Cardiac fibroblast (primary cell): ENCODE results near the gene ELFN2.

Source experiments
- DNase-seq, 2 donors: peaks; one replicate each; pipeline versions ENCODE4 v3.0.0 to v3.0.0-alpha.2; 2010; ENCODE audit warnings: low read depth in 2 of 2
- H3K4me3 ChIP-seq, 2 donors: replicated peaks in 1 of 2; 1 replicate in 1 of 2; 2 replicates in 1 of 2; pipeline ENCODE4 v1.5.1; 2011; ENCODE audit warnings: low read depth in 2 of 2, low read length in 2 of 2, mild to moderate bottlenecking in 2 of 2, moderate library complexity in 1 of 2
- TF ChIP-seq, protein P1 (sequence below): IDR thresholded peaks from one replicate; pipeline ENCODE4 v1.5.1; 2011; ENCODE audit warnings: low read depth, mild to moderate bottlenecking, low read length, inconsistent platforms

ELFN2 gene

GRCh38 chr22:37346505-37346895 lies 80.8 kb downstream of the ELFN2 start:
- DNase-seq, result no peak
- TF ChIP-seq, protein P1, sequence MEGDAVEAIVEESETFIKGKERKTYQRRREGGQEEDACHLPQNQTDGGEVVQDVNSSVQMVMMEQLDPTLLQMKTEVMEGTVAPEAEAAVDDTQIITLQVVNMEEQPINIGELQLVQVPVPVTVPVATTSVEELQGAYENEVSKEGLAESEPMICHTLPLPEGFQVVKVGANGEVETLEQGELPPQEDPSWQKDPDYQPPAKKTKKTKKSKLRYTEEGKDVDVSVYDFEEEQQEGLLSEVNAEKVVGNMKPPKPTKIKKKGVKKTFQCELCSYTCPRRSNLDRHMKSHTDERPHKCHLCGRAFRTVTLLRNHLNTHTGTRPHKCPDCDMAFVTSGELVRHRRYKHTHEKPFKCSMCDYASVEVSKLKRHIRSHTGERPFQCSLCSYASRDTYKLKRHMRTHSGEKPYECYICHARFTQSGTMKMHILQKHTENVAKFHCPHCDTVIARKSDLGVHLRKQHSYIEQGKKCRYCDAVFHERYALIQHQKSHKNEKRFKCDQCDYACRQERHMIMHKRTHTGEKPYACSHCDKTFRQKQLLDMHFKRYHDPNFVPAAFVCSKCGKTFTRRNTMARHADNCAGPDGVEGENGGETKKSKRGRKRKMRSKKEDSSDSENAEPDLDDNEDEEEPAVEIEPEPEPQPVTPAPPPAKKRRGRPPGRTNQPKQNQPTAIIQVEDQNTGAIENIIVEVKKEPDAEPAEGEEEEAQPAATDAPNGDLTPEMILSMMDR, result no peak
- H3K4me3 ChIP-seq, result no peak overlapping the region

GRCh38 chr22:37345863-37346504 lies 81.3 kb downstream of the ELFN2 start:
- DNase-seq, result peak; percentile 78 to 98
- TF ChIP-seq, protein P1, result no peak
- H3K4me3 ChIP-seq, result no peak overlapping the region

DNA sequence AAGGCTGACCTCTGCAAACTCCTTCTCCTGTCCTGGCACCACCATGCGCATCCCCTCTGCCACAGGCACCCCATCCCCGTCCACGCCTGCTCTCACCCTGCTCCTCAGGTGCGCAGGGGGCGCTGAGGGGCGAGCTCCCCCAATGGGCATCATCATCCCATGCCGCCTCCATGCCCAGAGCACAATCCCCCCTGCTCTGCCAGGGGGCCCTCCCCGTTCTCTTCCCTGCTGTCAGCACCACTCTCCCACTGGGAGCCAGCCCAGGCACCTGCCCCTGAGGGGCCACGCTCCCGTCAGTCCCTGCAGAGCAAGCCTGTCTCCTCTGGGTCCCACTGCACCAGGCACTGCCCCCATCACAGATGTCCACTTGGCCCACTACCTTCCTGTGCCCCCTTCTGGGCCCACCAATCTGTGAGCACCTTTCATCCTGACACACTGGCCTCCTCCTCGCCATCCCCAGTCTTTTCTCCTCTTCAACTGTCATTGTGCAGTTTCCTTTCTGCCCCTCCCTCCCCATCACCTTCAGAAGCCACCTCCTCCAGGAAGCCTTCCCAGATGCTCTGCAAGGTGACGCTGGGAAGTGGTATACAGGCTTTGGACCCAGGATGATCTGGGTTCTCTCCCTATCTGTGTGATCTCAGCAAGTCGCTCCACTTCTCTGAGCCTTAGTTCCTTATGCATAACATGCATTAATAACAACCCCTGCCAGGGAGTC lies 82.4 kb downstream of the ELFN2 start:
- TF ChIP-seq, protein P1, result no peak
- H3K4me3 ChIP-seq, result no peak overlapping the region
- DNase-seq, result no peak

DNA sequence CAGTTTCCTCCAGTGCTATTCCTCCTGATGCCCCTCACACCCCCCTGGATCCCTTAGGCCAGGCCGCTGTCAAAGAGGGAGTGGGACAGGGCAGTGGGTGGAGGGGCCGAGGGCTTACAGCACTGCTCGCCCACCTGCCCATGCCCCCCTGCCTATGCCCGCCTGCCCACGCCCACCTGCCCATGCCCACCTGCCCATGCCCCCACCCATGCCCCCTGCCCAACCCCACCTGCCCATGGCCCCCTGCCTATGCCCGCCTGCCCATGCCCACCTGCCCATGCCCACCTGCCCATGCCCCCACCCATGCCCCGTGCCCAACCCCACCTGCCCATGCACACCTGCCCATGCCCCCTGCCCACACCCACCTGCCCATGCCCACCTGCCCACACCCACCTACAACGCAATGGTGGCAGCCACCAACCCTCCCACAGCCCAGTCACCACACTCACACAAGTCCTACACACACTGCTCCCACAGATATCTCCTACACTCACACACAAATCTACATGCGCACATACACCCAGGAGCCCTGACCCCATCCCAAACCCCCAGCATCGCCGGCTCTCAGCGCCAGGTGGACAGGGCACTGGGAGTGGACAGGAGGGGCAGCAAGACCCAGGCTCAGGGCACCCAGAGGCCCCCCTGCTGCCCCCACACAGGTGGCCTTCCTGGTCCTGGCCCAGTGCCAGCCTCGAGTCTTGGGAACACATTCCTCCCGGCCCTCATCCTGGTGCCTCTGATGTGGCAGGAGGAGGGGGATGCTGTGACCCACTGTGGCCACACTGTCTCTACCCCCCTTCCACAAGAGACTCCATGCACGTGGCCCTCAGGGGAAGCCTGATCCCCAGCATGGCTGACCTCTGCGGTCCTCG lies 83.2 kb downstream of the ELFN2 start:
- TF ChIP-seq, protein P1, result no peak
- H3K4me3 ChIP-seq, result no peak overlapping the region
- DNase-seq, result no peak

GRCh38 chr22:37343348-37343747 lies 83.9 kb downstream of the ELFN2 start:
- TF ChIP-seq, protein P1, result no peak
- DNase-seq, result no peak
- H3K4me3 ChIP-seq, result no peak overlapping the region

- H3K4me3 ChIP-seq, result no peak overlapping the region
- DNase-seq, result no peak
- TF ChIP-seq, protein P1, result no peak
Observed at GRCh38 chr22:37342065-37342464, 85.2 kb downstream of the ELFN2 start.
